HG02885 (cell line): ENCODE results near the gene ASB7.

ENCODE experiments used
- ATAC-seq: cut with Tn5 transposase; IDR thresholded peaks from one replicate; pipeline ENCODE4 v1.9.1; 2021; ENCODE audit warnings: mild to moderate bottlenecking; ENCODE audit not compliant: unreplicated experiment, poor library complexity

ASB7 gene

DNA sequence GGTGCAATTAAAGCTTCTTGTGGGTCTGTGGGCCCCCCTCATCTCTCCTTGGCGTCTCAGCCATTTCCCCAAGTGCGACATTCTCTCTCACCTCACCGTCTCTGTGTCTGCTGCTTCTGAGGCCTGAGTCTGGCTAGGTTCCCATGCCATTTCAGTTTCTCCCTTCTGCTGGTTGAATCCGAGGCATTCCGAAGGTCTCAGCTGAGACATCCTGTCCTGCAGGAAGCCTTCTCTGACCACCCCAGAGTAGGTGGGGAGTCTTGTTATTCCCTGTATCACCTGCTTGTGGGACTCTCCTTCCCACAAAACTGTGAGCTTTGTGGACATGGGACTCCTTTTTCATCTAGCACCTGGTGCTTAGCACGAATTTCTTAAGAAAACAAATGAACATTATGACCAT is 78.3 kb downstream of the ASB7 start:
- ATAC-seq, result no peak

GRCh38 chr15:100681335-100681746 is 79.0 kb downstream of the ASB7 start:
- no peak for ATAC-seq

GRCh38 chr15:100682468-100682867 is 80.1 kb downstream of the ASB7 start:
- no peak for ATAC-seq

- no peak for ATAC-seq
Observed at GRCh38 chr15:100683434-100683833, 81.0 kb downstream of the ASB7 start.

GRCh38 chr15:100684591-100684990 is 82.2 kb downstream of the ASB7 start:
- no peak for ATAC-seq

- ATAC-seq, result no peak
Observed at GRCh38 chr15:100686021-100686724, 83.8 kb downstream of the ASB7 start.

- ATAC-seq, result no peak
Observed at GRCh38 chr15:100686725-100687473, 84.5 kb downstream of the ASB7 start.

- no peak for ATAC-seq
Observed at GRCh38 chr15:100687582-100688141, 85.3 kb downstream of the ASB7 start.

- ATAC-seq, result no peak
Observed at GRCh38 chr15:100688549-100689120, 86.2 kb downstream of the ASB7 start.

DNA sequence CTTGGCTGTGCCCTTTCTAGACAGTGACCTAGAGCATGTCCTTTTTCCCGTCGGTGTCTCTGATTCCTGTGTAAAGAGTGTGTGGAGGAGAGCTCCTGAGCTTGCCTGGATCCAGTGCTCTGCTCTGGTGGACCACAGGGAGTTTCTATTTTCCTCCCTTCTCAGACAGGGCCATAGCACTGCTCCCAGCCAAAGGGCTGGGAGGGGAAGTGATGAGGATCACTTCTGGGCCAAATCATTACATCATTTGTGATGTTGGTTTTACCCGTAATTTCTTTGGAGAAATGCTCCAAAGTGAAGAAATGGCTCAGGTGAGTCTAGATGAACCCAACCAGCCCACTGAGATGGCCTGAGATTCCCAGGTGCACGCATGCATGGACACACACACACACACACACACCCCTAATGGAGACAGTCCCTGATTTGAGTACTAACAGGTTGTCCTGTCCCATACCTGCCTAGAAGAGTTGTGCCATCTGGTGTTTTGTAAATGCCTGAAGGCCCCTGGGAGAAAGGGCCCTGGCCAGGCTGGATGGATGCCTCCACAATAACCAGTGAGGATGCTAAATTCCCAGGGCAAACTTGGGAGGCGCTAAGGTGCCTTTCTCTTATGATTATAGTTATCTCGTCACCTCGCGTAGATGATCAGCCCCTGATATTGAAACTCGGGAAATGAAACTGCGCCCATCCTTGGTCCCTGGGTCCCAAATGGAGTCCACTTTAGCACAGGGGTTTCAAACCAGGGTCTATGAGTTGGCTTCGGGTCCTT is 86.9 kb downstream of the ASB7 start:
- ATAC-seq, result no peak

DNA sequence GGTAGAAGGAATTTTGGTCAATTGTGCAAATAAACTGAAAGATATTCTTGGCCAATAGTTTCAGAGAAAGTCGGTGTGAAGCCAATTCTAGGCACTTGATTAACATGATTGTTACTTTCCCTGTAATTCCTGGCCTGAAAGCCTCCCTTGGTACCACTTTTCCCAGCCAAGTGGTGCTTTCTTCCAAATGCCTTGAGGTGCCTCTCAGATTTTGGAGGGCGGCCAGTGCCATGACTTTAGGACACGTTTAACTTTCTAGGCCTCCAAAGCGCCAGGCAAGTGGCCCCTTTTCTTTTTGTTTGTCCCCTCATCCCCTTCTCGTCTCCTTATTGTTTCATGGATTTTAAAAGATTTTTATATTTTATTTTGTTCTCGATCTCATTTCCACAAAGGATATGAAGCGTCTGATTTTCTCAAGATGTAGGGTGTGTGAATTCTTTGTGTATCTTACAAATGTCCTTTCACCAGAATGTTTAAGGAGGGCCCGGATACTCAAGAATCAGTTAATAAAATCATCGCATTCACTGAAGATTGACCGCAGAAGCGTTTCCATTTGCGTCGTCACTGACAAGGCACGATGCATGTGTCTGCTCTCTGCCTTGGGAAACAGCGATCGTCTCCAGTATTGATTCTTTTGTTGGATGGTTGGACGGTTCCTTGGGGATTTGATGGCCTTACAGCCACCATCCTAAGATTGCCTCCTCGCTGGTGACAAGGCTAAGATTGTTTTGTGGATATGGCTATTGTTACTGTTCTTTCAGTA is 87.8 kb downstream of the ASB7 start:
- no peak for ATAC-seq

DNA sequence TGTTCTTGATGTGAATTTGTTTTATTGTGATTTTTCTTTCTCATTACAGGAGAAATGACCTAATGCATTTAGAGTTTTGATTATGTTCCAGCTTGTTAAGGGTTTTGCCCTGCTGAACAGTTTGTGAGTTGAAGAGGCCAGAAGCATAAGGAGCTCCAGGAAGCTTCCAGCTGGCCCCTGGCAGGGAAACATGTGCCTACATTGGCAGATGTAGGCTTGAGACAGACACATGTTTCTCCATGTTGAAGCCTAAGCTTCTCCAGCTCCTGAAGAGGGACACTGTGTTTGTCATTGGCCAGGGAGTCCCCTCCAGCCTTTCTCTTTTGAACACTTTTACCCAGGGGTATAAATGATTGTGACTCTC is 88.4 kb downstream of the ASB7 start:
- ATAC-seq, result no peak

GRCh38 chr15:100691321-100691720 is 88.9 kb downstream of the ASB7 start:
- ATAC-seq, result no peak

DNA sequence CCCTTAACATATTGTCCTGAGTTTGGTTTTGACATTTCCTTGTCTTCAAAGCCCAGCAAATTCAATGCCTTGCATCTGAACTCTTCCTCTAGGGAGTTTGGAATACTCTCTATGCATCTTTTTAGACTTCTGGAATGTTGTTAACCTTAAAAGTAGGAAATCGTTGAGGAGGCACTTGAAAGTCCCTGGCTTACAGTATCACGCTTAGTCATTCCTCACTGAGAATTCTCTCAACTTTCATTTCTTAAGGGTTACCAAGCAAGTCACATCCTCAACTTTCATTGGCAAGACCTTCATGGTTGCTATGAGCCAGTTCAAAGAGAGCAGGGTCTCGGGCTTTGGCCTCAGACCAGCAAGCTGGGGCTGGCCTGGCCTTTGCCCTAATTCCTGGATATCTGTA is 89.9 kb downstream of the ASB7 start:
- no peak for ATAC-seq

- ATAC-seq, result no peak
Observed at GRCh38 chr15:100692671-100693070, 90.3 kb downstream of the ASB7 start.

DNA sequence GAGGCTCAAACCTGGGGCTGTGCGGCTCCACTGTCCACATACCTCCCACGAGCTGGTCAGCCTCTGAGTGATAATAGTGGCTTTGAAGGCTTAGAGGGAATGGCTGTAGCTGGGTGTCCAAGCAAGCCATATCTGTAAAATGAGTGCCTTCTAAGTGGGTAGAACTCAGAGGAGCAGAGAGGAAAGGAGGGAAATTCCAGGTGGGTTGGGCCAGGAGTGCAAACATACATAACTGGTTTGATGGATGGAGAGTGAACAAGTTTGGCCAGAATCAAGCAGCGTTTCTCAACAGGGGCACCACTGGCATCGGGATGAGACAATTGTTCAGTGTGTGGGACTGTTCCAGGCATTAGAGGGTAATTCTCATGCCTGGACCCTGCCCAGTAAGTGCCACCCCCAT is 91.1 kb downstream of the ASB7 start:
- no peak for ATAC-seq

- no peak for ATAC-seq
Observed at GRCh38 chr15:100694381-100695021, 92.1 kb downstream of the ASB7 start.

DNA sequence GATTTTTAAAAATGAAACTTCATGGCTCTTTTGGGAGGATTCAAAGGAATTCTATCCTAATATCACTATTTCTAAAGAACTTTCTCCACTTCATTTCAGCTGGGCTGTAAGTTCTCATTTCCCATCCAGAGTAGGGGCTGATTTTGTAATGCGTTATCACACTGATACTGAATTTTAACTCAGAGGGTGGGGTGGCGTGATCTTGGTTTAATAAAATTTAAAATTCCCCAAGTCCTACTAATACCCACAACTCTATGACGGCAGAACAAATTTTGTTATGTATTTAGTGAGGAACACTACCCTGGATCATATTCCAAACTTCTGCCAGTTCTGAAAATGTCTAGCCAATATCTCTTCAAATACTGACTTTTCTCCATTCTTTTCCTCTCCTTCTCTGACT is 92.7 kb downstream of the ASB7 start:
- no peak for ATAC-seq

DNA sequence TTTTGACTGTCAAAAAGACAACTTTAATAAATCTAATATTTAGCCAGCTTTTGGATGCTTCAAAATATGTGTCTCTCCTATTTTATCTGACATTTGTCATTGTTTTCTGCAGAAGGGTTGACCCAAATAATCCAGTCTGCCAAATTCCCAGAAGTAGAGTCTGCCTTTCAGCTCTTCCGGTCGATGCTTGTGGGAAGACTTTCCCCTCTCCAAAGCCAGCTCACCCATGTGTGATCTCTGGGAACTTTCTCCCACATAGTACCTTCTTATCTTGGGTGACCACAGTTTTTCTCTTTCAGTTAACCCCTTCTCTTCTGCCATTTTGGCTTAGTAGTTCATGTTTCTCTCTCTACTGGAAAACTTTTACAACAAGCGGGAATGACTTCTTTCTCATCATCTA is 94.1 kb downstream of the ASB7 start:
- ATAC-seq, result no peak
